WTC11 (cell line): Measurements from ENCODE around the gene TNIP1. TPM values are rescaled to one million over a fixed set of nuclear protein-coding genes. Genes with fewer than 3 reads are reported as not detected.

ENCODE experiments used
- ATAC-seq: fragments of 200-7000 bp; cut with Tn5 transposase; 2 replicates; pipeline ENCODE4 v1.10.0; 2021; ENCODE audit warnings: mild to moderate bottlenecking, moderate library complexity
- CTCF ChIA-PET: fragments of 300-600 bp; sonication (Branson Sonifier 250); formaldehyde crosslinking; loops from one replicate; lab custom pipeline; 2021; ENCODE audit warnings: antibody characterized with exemption; lab: Charles Lee
- POLR2A ChIA-PET: fragments of 350-600 bp; sonication (Branson Sonifier 250); formaldehyde crosslinking; loops from one replicate; lab custom pipeline; 2021; ENCODE audit warnings: antibody characterized with exemption; lab: Charles Lee
- DNase-seq: peaks from one replicate; pipeline ENCODE4 v3.0.0; 2021; ENCODE audit warnings: low spot score
- H3K27ac Mint-ChIP-seq: 2 replicates; pipeline ENCODE4 v1.8.0; 2021; ENCODE audit warnings: mixed read lengths
- H3K27me3 Mint-ChIP-seq: 2 replicates; pipeline ENCODE4 v1.8.0; 2021; ENCODE audit warnings: low read depth, mild to moderate bottlenecking, moderate library complexity, mixed read lengths
- H3K36me3 Mint-ChIP-seq: 2 replicates; pipeline ENCODE4 v1.8.0; 2021; ENCODE audit warnings: mixed read lengths
- H3K4me1 Mint-ChIP-seq: 2 replicates; pipeline ENCODE4 v1.8.0; 2022; ENCODE audit warnings: mixed read lengths
- H3K4me3 Mint-ChIP-seq: 2 replicates; pipeline ENCODE4 v1.8.0; 2021; ENCODE audit warnings: mild to moderate bottlenecking, moderate library complexity, mixed read lengths
- H3K9me3 Mint-ChIP-seq: 2 replicates; pipeline ENCODE4 v1.8.0; 2021; ENCODE audit warnings: mixed read lengths
- CREM ChIP-seq: sonication (generic); formaldehyde crosslinking; IDR thresholded peaks from 2 replicates; pipeline ENCODE4 v1.8.1; 2022; ENCODE audit warnings: mild to moderate bottlenecking, missing genetic modification reagents, moderate library complexity
- CTCF ChIP-seq: fragments of 200-600 bp; IDR thresholded peaks from 2 replicates; pipeline ENCODE4 v1.8.0; 2022; ENCODE audit warnings: antibody characterized with exemption
- E2F4 ChIP-seq: sonication (generic); formaldehyde crosslinking; IDR thresholded peaks from 2 replicates; pipeline ENCODE4 v1.8.1; 2022; ENCODE audit warnings: low read depth, mild to moderate bottlenecking, moderate library complexity, missing genetic modification reagents, borderline replicate concordance
- ETV6 ChIP-seq: sonication (generic); formaldehyde crosslinking; IDR thresholded peaks from 2 replicates; pipeline ENCODE4 v1.8.1; 2022; ENCODE audit warnings: mild to moderate bottlenecking, missing genetic modification reagents
- FOXP1 ChIP-seq: sonication (generic); formaldehyde crosslinking; IDR thresholded peaks from 2 replicates; pipeline ENCODE4 v1.8.0; 2022; ENCODE audit warnings: missing genetic modification reagents, mild to moderate bottlenecking, moderate library complexity, borderline replicate concordance
- FOXP4 ChIP-seq: sonication (generic); formaldehyde crosslinking; IDR thresholded peaks from 2 replicates; pipeline ENCODE4 v1.8.0; 2022; ENCODE audit warnings: mild to moderate bottlenecking, missing genetic modification reagents
- IRF2 ChIP-seq: sonication (generic); formaldehyde crosslinking; IDR thresholded peaks from 2 replicates; pipeline ENCODE4 v1.8.0; 2022; ENCODE audit warnings: low read depth, missing genetic modification reagents, borderline replicate concordance
- JAZF1 ChIP-seq: fragments of 250-450 bp; sonication (Bioruptor Pico); IDR thresholded peaks from 2 replicates; pipeline ENCODE4 v1.9.0; 2021; ENCODE audit warnings: moderate library complexity, mild to moderate bottlenecking, inconsistent platforms
- MLX ChIP-seq: sonication (generic); formaldehyde crosslinking; IDR thresholded peaks from 2 replicates; pipeline ENCODE4 v1.8.1; 2023; ENCODE audit warnings: mild to moderate bottlenecking, missing genetic modification reagents, moderate library complexity
- NR2C2 ChIP-seq: sonication (generic); formaldehyde crosslinking; IDR thresholded peaks from 2 replicates; pipeline ENCODE4 v1.8.0; 2022; ENCODE audit warnings: mild to moderate bottlenecking, missing genetic modification reagents
- OVOL2 ChIP-seq: fragments of 250-450 bp; sonication (Bioruptor Pico); IDR thresholded peaks from 2 replicates; pipeline ENCODE4 v1.9.0; 2021; ENCODE audit warnings: mild to moderate bottlenecking, borderline replicate concordance
- TEAD4 ChIP-seq: sonication (generic); formaldehyde crosslinking; IDR thresholded peaks from 2 replicates; pipeline ENCODE4 v1.8.0; 2022; ENCODE audit warnings: mild to moderate bottlenecking, missing genetic modification reagents
- USF2 ChIP-seq: sonication (generic); formaldehyde crosslinking; IDR thresholded peaks from 2 replicates; pipeline ENCODE4 v1.8.1; 2023; ENCODE audit warnings: mild to moderate bottlenecking, missing genetic modification reagents, moderate library complexity
- ZNF263 ChIP-seq: sonication (generic); formaldehyde crosslinking; IDR thresholded peaks from 2 replicates; pipeline ENCODE4 v1.8.1; 2022; ENCODE audit warnings: low read depth, mild to moderate bottlenecking, moderate library complexity, missing genetic modification reagents
- ZNF671 ChIP-seq: fragments of 250-450 bp; sonication (Bioruptor Pico); IDR thresholded peaks from 2 replicates; pipeline ENCODE4 v1.8.0; 2021; ENCODE audit warnings: mild to moderate bottlenecking
- ZSCAN18 ChIP-seq: fragments of 250-450 bp; sonication (Bioruptor Pico); IDR thresholded peaks from 2 replicates; pipeline ENCODE4 v2.1.2; 2022; ENCODE audit warnings: mild to moderate bottlenecking, moderate library complexity
- total RNA-seq: library from RNA; stranded (reverse); gene quantifications from 3 replicates; pipeline ENCODE4 v1.2.3, GENCODE V29; 2021

Gene TNIP1
- total RNA-seq, 1 experiment from 2014 or later: 41.1 TPM

GRCh38 chr5:151036556-151036955, 44.3 kb downstream of the TNIP1 start:
- TF ChIP-seq CREM (CRISPR knock-in tag) (no peak), NR2C2 (CRISPR knock-in tag) (no peak), ZSCAN18 (no peak), OVOL2 (CRISPR knock-in tag) (no peak), E2F4 (CRISPR knock-in tag) (no peak), ZNF263 (CRISPR knock-in tag) (no peak), FOXP1 (CRISPR knock-in tag) (no peak), CTCF (no peak), ZNF671 (CRISPR knock-in tag) (no peak), IRF2 (CRISPR knock-in tag) (no peak), ETV6 (CRISPR knock-in tag) (no peak), FOXP4 (CRISPR knock-in tag) (no peak), MLX (CRISPR knock-in tag) (no peak), USF2 (CRISPR knock-in tag) (no peak), TEAD4 (CRISPR knock-in tag) (no peak), JAZF1 (CRISPR knock-in tag) (no peak)
- CTCF ChIA-PET: interaction anchor here (1.8 to 2.4 kb wide), 2 partner anchors 11 to 128 kb away, joined by 4 to 19 read pairs; no protein-coding TSS in a partner anchor
- Mint-ChIP-seq H3K27ac (no peak overlapping the region), H3K4me3 (no peak overlapping the region), H3K4me1 (peaks cover 4% of the 10 kb centered on the region; the same call in 1 of the 2 replicates), H3K27me3 (no peaks in the 10 kb centered on the region), H3K9me3 (no peaks in the 10 kb centered on the region), H3K36me3 (peaks cover 44% of the 10 kb centered on the region)
- DNase-seq (no peak), ATAC-seq (peak; percentile 46)
- POLR2A ChIA-PET: no interaction called here
